ENCODE data around the gene PLCG2.
"Not testable (repeated sequence)": the region's sequence is repeated elsewhere in the genome, so short reads cannot be mapped to it uniquely, and the experiment has no call there.

Gene PLCG2

GRCh38 chr16:81967358-81967757 lies 188.3 kb downstream of the PLCG2 start:
- WGBS, 2 experiments (ENCODE audit: insufficient coverage in 2 of 2), result 92% methylated on average over 2 of the region's 5 CpGs; no CpG with 5 or more reads in 1 of the 2 experiments
- no peaks in the 10 kb centered on the region for H3K4me1 ChIP-seq (ENCODE audit: control insufficient read depth, insufficient read depth, low read length, poor library complexity, severe bottlenecking)

DNA sequence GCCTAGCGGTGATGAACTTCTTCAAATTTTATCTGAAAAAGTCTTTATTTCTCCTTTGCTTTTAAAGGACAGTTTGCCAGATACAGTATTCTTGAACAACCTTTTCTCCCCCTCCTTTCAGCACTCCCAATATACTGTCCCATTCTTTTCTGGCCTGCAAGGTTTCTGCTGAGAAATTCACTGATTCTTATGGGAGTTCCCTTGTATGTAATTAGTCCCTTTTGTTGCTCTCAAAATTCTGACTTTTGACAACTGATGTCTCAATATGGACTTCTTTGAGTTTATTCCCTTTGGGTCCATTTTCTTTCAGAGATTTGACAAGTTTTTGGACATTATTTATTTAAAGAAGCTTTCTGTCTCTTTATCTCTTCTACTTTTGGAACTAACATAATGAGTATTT lies 192.8 kb downstream of the PLCG2 start:
- H3K36me3 ChIP-seq (ENCODE audit: control insufficient read depth, insufficient read depth, low read length), result no peaks in the 10 kb centered on the region
- peaks cover 12% of the 10 kb centered on the region for H3K9me3 ChIP-seq (ENCODE audit: control insufficient read depth, low read length)
- no peak overlapping the region for H3K4me3 ChIP-seq (ENCODE audit: extremely low read depth, insufficient read depth, low read length, poor library complexity, severe bottlenecking)
- no peak overlapping the region for H3K27ac ChIP-seq (ENCODE audit: low read depth, low read length, severe bottlenecking)
- peaks cover 4% of the 10 kb centered on the region for H3K4me1 ChIP-seq (ENCODE audit: control insufficient read depth, insufficient read depth, low read length, poor library complexity, severe bottlenecking)
- WGBS, 2 experiments (ENCODE audit: insufficient coverage in 2 of 2), result 100% methylated on average over 1 of the region's 1 CpG; no CpG with 5 or more reads in 1 of the 2 experiments

More at GRCh38 chr16:81967358-81967757, 188.3 kb downstream of the PLCG2 start:
- Histone ChIP-seq H3K36me3 (ENCODE audit: control insufficient read depth, insufficient read depth, low read length) (no peaks in the 10 kb centered on the region), H3K4me3 (ENCODE audit: extremely low read depth, insufficient read depth, low read length, poor library complexity, severe bottlenecking) (no peak overlapping the region), H3K9me3 (ENCODE audit: control insufficient read depth, low read length) (peaks cover 8% of the 10 kb centered on the region), H3K27ac (ENCODE audit: low read depth, low read length, severe bottlenecking) (no peak overlapping the region)

GRCh38 chr16:81973737-81974136 lies 194.6 kb downstream of the PLCG2 start:
- WGBS, 2 experiments (ENCODE audit: insufficient coverage in 2 of 2), result 73% methylated on average over 2 of the region's 2 CpGs; no CpG with 5 or more reads in 1 of the 2 experiments
- Histone ChIP-seq H3K27ac (ENCODE audit: low read depth, low read length, severe bottlenecking) (no peak overlapping the region), H3K9me3 (ENCODE audit: control insufficient read depth, low read length) (peaks cover 15% of the 10 kb centered on the region), H3K4me3 (ENCODE audit: extremely low read depth, insufficient read depth, low read length, poor library complexity, severe bottlenecking) (no peak overlapping the region), H3K36me3 (ENCODE audit: control insufficient read depth, insufficient read depth, low read length) (no peaks in the 10 kb centered on the region), H3K4me1 (ENCODE audit: control insufficient read depth, insufficient read depth, low read length, poor library complexity, severe bottlenecking) (peaks cover 4% of the 10 kb centered on the region)

DNA sequence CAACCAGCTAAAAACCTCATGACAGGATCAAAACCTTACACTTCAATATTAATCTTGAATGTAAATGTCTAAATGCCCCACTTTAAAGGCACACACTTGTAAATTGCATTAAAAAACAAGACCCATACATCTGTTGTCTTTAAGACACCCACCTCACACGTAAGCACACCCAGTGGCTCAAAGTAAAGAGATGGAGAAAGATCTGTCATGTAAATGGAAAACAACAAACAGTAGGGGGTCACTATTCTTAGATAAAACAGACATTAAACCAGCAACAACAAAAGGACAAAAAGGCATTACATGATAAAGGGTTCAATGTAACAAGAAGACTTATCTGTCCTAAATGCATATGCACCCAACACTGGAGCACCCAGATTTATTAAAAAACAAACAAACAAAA lies 196.5 kb downstream of the PLCG2 start:
- Histone ChIP-seq H3K4me1 (ENCODE audit: control insufficient read depth, insufficient read depth, low read length, poor library complexity, severe bottlenecking) (peaks cover 4% of the 10 kb centered on the region), H3K36me3 (ENCODE audit: control insufficient read depth, insufficient read depth, low read length) (no peaks in the 10 kb centered on the region), H3K9me3 (ENCODE audit: control insufficient read depth, low read length) (peaks cover 15% of the 10 kb centered on the region), H3K4me3 (ENCODE audit: extremely low read depth, insufficient read depth, low read length, poor library complexity, severe bottlenecking) (no peak overlapping the region), H3K27ac (ENCODE audit: low read depth, low read length, severe bottlenecking) (no peak overlapping the region)
- WGBS, 2 experiments (ENCODE audit: insufficient coverage in 2 of 2), result no CpG with 5 or more reads among the region's 1 CpG

DNA sequence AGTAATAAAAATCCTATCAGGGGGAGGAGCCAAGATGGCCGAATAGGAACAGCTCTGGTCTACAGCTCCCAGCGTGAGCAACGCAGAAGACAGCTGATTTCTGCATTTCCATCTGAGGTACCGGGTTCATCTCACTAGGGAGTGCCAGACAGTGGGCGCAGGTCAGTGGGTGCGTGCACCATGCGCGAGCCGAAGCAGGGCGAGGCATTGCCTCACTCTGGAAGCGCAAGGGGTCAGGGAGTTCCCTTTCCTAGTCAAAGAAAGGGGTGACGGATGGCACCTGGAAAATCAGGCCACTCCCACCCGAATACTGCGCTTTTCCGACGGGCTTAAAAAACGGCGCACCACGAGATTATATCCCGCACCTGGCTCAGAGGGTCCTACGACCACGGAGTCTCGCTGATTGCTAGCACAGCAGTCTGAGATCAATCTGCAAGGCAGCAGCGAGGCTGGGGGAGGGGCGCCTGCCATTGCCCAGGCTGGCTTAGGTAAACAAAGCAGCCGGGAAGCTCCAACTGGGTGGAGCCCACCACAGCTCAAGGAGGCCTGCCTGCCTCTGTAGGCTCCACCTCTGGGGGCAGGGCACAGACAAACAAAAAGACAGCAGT lies 198.3 kb downstream of the PLCG2 start:
- not testable (repeated sequence) for H3K9me3 ChIP-seq (ENCODE audit: control insufficient read depth, low read length); H3K36me3 ChIP-seq (ENCODE audit: control insufficient read depth, insufficient read depth, low read length); H3K27ac ChIP-seq (ENCODE audit: low read depth, low read length, severe bottlenecking); H3K4me1 ChIP-seq (ENCODE audit: control insufficient read depth, insufficient read depth, low read length, poor library complexity, severe bottlenecking); H3K4me3 ChIP-seq (ENCODE audit: extremely low read depth, insufficient read depth, low read length, poor library complexity, severe bottlenecking)
- WGBS, 2 experiments (ENCODE audit: insufficient coverage in 2 of 2), result 81 to 87% methylated on average over 14 to 24 of the region's 26 CpGs

- Histone ChIP-seq H3K27ac (ENCODE audit: low read depth, low read length, severe bottlenecking) (no peak overlapping the region), H3K4me1 (ENCODE audit: control insufficient read depth, insufficient read depth, low read length, poor library complexity, severe bottlenecking) (peaks cover 7% of the 10 kb centered on the region), H3K9me3 (ENCODE audit: control insufficient read depth, low read length) (no peaks in the 10 kb centered on the region), H3K36me3 (ENCODE audit: control insufficient read depth, insufficient read depth, low read length) (no peaks in the 10 kb centered on the region), H3K4me3 (ENCODE audit: extremely low read depth, insufficient read depth, low read length, poor library complexity, severe bottlenecking) (no peak overlapping the region)
- WGBS, 2 experiments (ENCODE audit: insufficient coverage in 2 of 2), result 82 to 88% methylated on average over 7 of the region's 8 CpGs
Measured at GRCh38 chr16:81987121-81987520, 208.0 kb downstream of the PLCG2 start.

DNA sequence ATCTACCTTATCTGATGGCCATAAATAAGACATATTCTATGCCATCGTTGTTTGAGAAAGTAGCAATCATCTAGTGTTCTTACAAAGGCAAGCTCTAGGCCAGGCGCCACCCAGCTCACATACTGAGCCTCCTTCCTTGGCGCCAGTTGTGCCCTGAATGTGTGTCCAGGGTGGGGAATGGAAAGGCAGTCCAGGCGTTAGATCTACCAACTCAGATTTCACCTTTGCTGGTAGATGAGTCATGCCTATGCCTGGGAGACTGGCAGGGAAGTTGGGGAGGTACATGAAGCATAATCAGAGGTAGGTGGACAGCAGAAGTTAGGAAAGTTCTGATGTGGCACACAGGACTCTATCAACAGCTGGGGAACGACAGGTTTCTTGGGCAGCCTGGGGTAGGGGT lies 208.6 kb downstream of the PLCG2 start:
- Histone ChIP-seq H3K4me3 (ENCODE audit: extremely low read depth, insufficient read depth, low read length, poor library complexity, severe bottlenecking) (no peak overlapping the region), H3K36me3 (ENCODE audit: control insufficient read depth, insufficient read depth, low read length) (no peaks in the 10 kb centered on the region), H3K27ac (ENCODE audit: low read depth, low read length, severe bottlenecking) (no peak overlapping the region), H3K4me1 (ENCODE audit: control insufficient read depth, insufficient read depth, low read length, poor library complexity, severe bottlenecking) (peaks cover 7% of the 10 kb centered on the region), H3K9me3 (ENCODE audit: control insufficient read depth, low read length) (no peaks in the 10 kb centered on the region)
- WGBS, 2 experiments (ENCODE audit: insufficient coverage in 2 of 2), result 84 to 89% methylated on average over 2 to 3 of the region's 5 CpGs

GRCh38 chr16:81992859-81993258 lies 213.8 kb downstream of the PLCG2 start:
- Histone ChIP-seq H3K36me3 (ENCODE audit: control insufficient read depth, insufficient read depth, low read length) (no peaks in the 10 kb centered on the region), H3K9me3 (ENCODE audit: control insufficient read depth, low read length) (no peaks in the 10 kb centered on the region), H3K4me1 (ENCODE audit: control insufficient read depth, insufficient read depth, low read length, poor library complexity, severe bottlenecking) (peaks cover 20% of the 10 kb centered on the region), H3K4me3 (ENCODE audit: extremely low read depth, insufficient read depth, low read length, poor library complexity, severe bottlenecking) (no peak overlapping the region), H3K27ac (ENCODE audit: low read depth, low read length, severe bottlenecking) (no peak overlapping the region)
- WGBS, 2 experiments (ENCODE audit: insufficient coverage in 2 of 2), result 73 to 82% methylated on average over 3 of the region's 3 CpGs

DNA sequence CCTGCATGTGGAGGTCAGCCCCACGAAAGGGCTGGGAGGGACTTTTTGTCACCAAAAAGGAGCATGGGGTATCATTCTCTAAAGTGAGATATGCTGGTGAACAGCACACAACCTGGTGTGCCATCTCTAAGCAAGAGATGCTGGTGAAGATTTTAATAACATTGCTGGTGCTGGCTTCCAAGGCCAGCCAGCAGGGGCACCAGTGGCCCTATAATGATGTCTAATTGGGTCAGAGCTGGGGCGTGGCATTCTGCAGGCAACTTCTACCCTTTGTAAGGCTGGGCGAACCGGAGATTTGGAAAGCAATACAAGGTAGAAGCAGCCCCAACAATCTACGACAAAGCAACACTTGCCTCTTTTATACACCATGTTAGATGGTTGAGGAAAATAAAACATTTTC lies 215.4 kb downstream of the PLCG2 start:
- H3K4me1 ChIP-seq (ENCODE audit: control insufficient read depth, insufficient read depth, low read length, poor library complexity, severe bottlenecking), result peaks cover 23% of the 10 kb centered on the region
- WGBS, 2 experiments (ENCODE audit: insufficient coverage in 2 of 2), result 58 to 70% methylated on average over 1 of the region's 5 CpGs
- H3K36me3 ChIP-seq (ENCODE audit: control insufficient read depth, insufficient read depth, low read length), result no peaks in the 10 kb centered on the region
- no peak overlapping the region for H3K4me3 ChIP-seq (ENCODE audit: extremely low read depth, insufficient read depth, low read length, poor library complexity, severe bottlenecking)
- H3K27ac ChIP-seq (ENCODE audit: low read depth, low read length, severe bottlenecking), result no peak overlapping the region
- H3K9me3 ChIP-seq (ENCODE audit: control insufficient read depth, low read length), result no peaks in the 10 kb centered on the region

DNA sequence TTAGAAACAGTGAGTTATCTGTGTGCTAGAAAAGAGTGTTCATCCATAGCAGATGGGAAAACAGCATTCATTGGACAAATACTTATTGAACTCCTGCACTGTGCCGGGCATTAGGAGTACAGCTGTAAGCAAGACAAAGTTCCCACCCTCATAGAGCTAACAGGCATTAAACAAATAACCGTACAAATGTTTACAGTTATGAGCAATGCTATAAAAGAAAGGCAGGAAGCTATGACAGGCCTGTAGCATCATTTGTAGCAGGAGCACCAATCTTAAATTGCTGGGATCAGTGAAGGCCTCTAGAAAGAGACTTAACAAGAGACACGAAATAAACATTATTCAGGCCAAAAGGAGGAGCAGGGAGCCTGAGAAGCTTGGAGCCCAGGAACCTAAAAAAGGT lies 216.6 kb downstream of the PLCG2 start:
- Histone ChIP-seq H3K36me3 (ENCODE audit: control insufficient read depth, insufficient read depth, low read length) (no peaks in the 10 kb centered on the region), H3K4me3 (ENCODE audit: extremely low read depth, insufficient read depth, low read length, poor library complexity, severe bottlenecking) (no peak overlapping the region), H3K27ac (ENCODE audit: low read depth, low read length, severe bottlenecking) (no peak overlapping the region), H3K4me1 (ENCODE audit: control insufficient read depth, insufficient read depth, low read length, poor library complexity, severe bottlenecking) (peaks cover 18% of the 10 kb centered on the region), H3K9me3 (ENCODE audit: control insufficient read depth, low read length) (no peaks in the 10 kb centered on the region)
- WGBS, 2 experiments (ENCODE audit: insufficient coverage in 2 of 2), result 87 to 100% methylated on average over 1 to 2 of the region's 3 CpGs

DNA sequence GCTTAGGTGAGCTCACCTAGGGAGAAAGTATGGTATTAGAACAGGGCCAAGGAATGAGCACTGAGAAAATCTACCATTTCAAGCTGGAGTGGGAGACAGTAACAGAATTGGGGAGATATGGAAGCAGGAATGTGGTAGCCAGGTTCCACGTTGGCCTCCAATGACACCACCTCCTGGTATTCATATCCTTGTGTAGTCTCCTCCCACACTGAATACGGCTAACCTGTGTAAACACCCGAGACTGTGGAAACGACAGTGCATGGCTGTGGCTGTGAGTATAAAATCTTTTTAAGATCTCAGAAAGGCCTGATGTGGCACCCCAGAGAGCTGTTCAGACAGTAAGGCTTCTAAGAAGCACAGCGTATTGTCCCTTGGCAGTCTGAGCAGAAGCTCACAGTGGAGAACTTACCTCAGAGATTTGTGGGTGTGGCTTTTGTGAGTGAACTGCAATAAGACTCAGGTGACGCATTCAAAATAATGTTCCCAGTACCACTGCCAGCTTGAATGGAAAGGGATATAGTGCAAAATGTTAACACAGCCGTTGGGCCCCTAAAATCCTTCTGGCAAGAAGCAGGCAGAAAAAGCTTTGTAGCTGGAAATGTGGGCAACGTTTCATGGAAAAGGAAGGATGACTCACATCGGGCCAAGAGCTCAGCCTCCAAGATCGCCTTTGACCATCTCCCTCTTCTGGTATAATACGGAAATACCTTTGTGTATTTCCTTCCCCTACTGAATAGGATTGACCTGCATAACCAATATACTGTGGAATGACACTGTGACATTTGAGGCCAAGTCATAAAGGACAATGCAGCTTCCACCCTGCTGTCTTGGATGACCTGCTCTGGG lies 217.8 kb downstream of the PLCG2 start:
- Histone ChIP-seq H3K27ac (ENCODE audit: low read depth, low read length, severe bottlenecking) (peak overlapping the region; percentile 88), H3K9me3 (ENCODE audit: control insufficient read depth, low read length) (no peaks in the 10 kb centered on the region), H3K4me1 (ENCODE audit: control insufficient read depth, insufficient read depth, low read length, poor library complexity, severe bottlenecking) (peaks cover 16% of the 10 kb centered on the region), H3K36me3 (ENCODE audit: control insufficient read depth, insufficient read depth, low read length) (no peaks in the 10 kb centered on the region), H3K4me3 (ENCODE audit: extremely low read depth, insufficient read depth, low read length, poor library complexity, severe bottlenecking) (no peak overlapping the region)
- 44 to 69% methylated on average over 6 to 8 of the region's 11 CpGs for WGBS, 2 experiments (ENCODE audit: insufficient coverage in 2 of 2)

All from mesodermal cell (in vitro differentiated cells).